Left cardiac atrium (tissue), 4 donors: Measurements from ENCODE around the gene EMC6. TPM values are rescaled to one million over a fixed set of nuclear protein-coding genes. Genes with fewer than 3 reads are reported as not detected.

Experiments used
- ATAC-seq, 2 donors: fragments of 200-7000 bp; cut with Tn5 transposase; one replicate each; pipeline ENCODE4 v1.9.1; 2020; ENCODE audit warnings: mild to moderate bottlenecking in 2 of 2, moderate library complexity in 2 of 2
- DNase-seq: peaks from one replicate; pipeline ENCODE4 v3.0.0-alpha.2; 2020
- intact Hi-C, 2 donors: fragments of 100-400 bp; cut with DNase I; formaldehyde crosslinking; loops; one replicate each; pipeline versions ENCODE4 v1.14.1 to v1.15.1; 2022 to 2023
- long read RNA-seq: library from polyadenylated mRNA; unstranded; transcript quantifications from one replicate; pipeline ENCODE4 v2.0.0, GENCODE V29; 2021
- total RNA-seq, 2 donors: library from RNA; stranded (reverse); fragmentation: NEBNext Ultra II Directional; extraction: Animal tissue kit (Norgen Biotek cat#: 25700); gene quantifications; one replicate each; pipeline ENCODE4 v1.2.1, GENCODE V29; 2021
- donor health status: DM: no; HTN: yes; CAD: no.
- donor health status: DM: no; HTN: yes; CAD: no; lungs with severe emphysema.
- donor health status: DM: yes; HTN: yes; CAD: no.
- donor health status: Dilated cardiomyopathy.

Gene EMC6
- 10 to 100 TPM; 51.8 to 51.9 TPM for total RNA-seq
- long read RNA-seq, partial matches to known transcripts: 0 of 6 reads
- long read RNA-seq, other reads (novel, unspliced or antisense): 2 of 6 reads

- DNase-seq: peak; percentile 99
- intact Hi-C loops: no loop called here
- peak; percentile 92 to 93 for ATAC-seq
These were observed at the start of gene EMC6, which contains the start of gene TAX1BP3 for GRCh38 chr17:3668279-3669084. EMC6 (plus strand) TSS chr17:3668812; CDS start chr17:3669147, 335 bp downstream. TAX1BP3 (minus strand) TSS chr17:3668578; CDS start chr17:3668526, 52 bp downstream.

GRCh38 chr17:3621146-3621720, 47.4 kb upstream of the EMC6 start:
- DNase-seq (no peak), ATAC-seq (no peak)
- intact Hi-C loops: no loop called here

GRCh38 chr17:3622977-3623594, 45.5 kb upstream of the EMC6 start:
- no peak for DNase-seq
- ATAC-seq: peak in 1 of 2 donors; percentile 23
- intact Hi-C loops: no loop called here

- DNase-seq: no peak
- intact Hi-C loops: no loop called here
- ATAC-seq: no peak
These were observed 41.5 kb upstream of the EMC6 start for GRCh38 chr17:3626831-3627768.

GRCh38 chr17:3627769-3628167, 40.8 kb upstream of the EMC6 start:
- DNase-seq (no peak), ATAC-seq (peak in 1 of 2 donors; percentile 54)
- intact Hi-C loops: no loop called here

GRCh38 chr17:3630781-3631180, 37.8 kb upstream of the EMC6 start:
- ATAC-seq (no peak), DNase-seq (no peak)
- intact Hi-C loops: no loop called here

GRCh38 chr17:3632287-3632686, 36.3 kb upstream of the EMC6 start:
- ATAC-seq (no peak), DNase-seq (no peak)
- intact Hi-C loops: no loop called here

- DNase-seq: no peak
These were observed 33.0 kb upstream of the EMC6 start for GRCh38 chr17:3635474-3636153.

GRCh38 chr17:3636154-3636907, 32.3 kb upstream of the EMC6 start, which contains the start of the genes CTNS and SHPK:
CTNS (plus strand) TSS chr17:3636760; CDS start chr17:3640207, 3,447 bp downstream.
SHPK (minus strand) TSS chr17:3636250; CDS start chr17:3636219, 31 bp downstream.
- DNase-seq (peak; percentile 98), ATAC-seq (peak; percentile 97 to 98)
- intact Hi-C loops: no loop called here

More at GRCh38 chr17:3635474-3636153, 33.0 kb upstream of the EMC6 start:
- intact Hi-C loops: no loop called here
- ATAC-seq: no peak

- DNase-seq: no peak
- intact Hi-C loops: no loop called here
- ATAC-seq: peak in 1 of 2 donors; percentile 2
These were observed 31.7 kb upstream of the EMC6 start for GRCh38 chr17:3636908-3637373.

- ATAC-seq (no peak), DNase-seq (no peak)
These were observed 28.5 kb upstream of the EMC6 start for GRCh38 chr17:3639981-3640596.

GRCh38 chr17:3641014-3641413, 27.6 kb upstream of the EMC6 start:
- DNase-seq (no peak), ATAC-seq (no peak)
- intact Hi-C loops: loop anchor here in 1 of 2 donors (10.0 kb wide), 1 partner anchor 596 kb away; no protein-coding TSS in a partner anchor

More at GRCh38 chr17:3639981-3640596, 28.5 kb upstream of the EMC6 start:
- intact Hi-C loops: loop anchor here in 1 of 2 donors (10.0 kb wide), 1 partner anchor 595 kb away; no protein-coding TSS in a partner anchor

- intact Hi-C loops: loop anchor here in 1 of 2 donors (10.0 kb wide), 1 partner anchor 597 kb away; no protein-coding TSS in a partner anchor
- no peak for DNase-seq
- ATAC-seq: no peak
These were observed 26.7 kb upstream of the EMC6 start for GRCh38 chr17:3641717-3642486.

- no peak for ATAC-seq
- DNase-seq: no peak
- intact Hi-C loops: loop anchor here in 1 of 2 donors (10.0 kb wide), 1 partner anchor 599 kb away; no protein-coding TSS in a partner anchor
These were observed 24.7 kb upstream of the EMC6 start for GRCh38 chr17:3643889-3644349.

- DNase-seq: no peak
- no peak for ATAC-seq
- intact Hi-C loops: loop anchor here in 1 of 2 donors (10.0 kb wide), 1 partner anchor 601 kb away; no protein-coding TSS in a partner anchor
These were observed 23.3 kb upstream of the EMC6 start for GRCh38 chr17:3645310-3645709.
